Thymus (tissue), 11 donors: ENCODE data around the gene SOX6. TPM values are rescaled to one million over a fixed set of nuclear protein-coding genes. Genes with fewer than 3 reads are reported as not detected.

Source experiments
- DNase-seq, 9 donors: peaks; one replicate each; pipeline ENCODE4 v3.0.0-alpha.2; 2013; ENCODE audit warnings: low spot score in 9 of 9, low read depth in 6 of 9, missing footprints in 1 of 9
- H3K27ac ChIP-seq, 2 donors: one replicate each; pipeline ENCODE4 v1.5.1; 2013; ENCODE audit warnings: control low read depth in 1 of 2, low read depth in 1 of 2, low read length in 1 of 2, mild to moderate bottlenecking in 1 of 2, moderate library complexity in 1 of 2
- H3K27me3 ChIP-seq, 2 donors: one replicate each; pipeline ENCODE4 v1.5.1; 2013; ENCODE audit warnings: low read length in 1 of 2; ENCODE audit not compliant: control insufficient read depth in 2 of 2, insufficient read depth in 1 of 2
- H3K36me3 ChIP-seq, 2 donors: one replicate each; pipeline ENCODE4 v1.5.1; 2013; ENCODE audit warnings: low read length in 1 of 2, mild to moderate bottlenecking in 1 of 2, moderate library complexity in 1 of 2; ENCODE audit not compliant: control insufficient read depth in 2 of 2, insufficient read depth in 2 of 2
- H3K4me1 ChIP-seq, 2 donors: one replicate each; pipeline ENCODE4 v1.5.1; 2013; ENCODE audit warnings: low read length in 2 of 2; ENCODE audit not compliant: control insufficient read depth in 2 of 2, insufficient read depth in 2 of 2
- H3K4me3 ChIP-seq, 2 donors: one replicate each; pipeline ENCODE4 v1.5.1; 2013; ENCODE audit warnings: low read length in 2 of 2, control low read depth in 1 of 2, mild to moderate bottlenecking in 1 of 2
- H3K9me3 ChIP-seq, 2 donors: one replicate each; pipeline ENCODE4 v1.5.1; 2013; ENCODE audit warnings: low read length in 1 of 2, mild to moderate bottlenecking in 1 of 2; ENCODE audit not compliant: control insufficient read depth in 2 of 2, insufficient read depth in 1 of 2
- WGBS: extraction: QIAGEN DNeasy Blood & Tissue Kit; methylation state at CpG from one replicate; pipeline ENCODE4 v1.1.7; 2013; 5-methylcytosine and 5-hydroxymethylcytosine counted together
- polyA plus RNA-seq: library from polyadenylated mRNA; stranded (reverse); fragments of 200-250 nt; gene quantifications from one replicate; pipeline ENCODE4 v1.2.3, GENCODE V29; 2013
- total RNA-seq: library from RNA; stranded (reverse); fragments of 120-200 nt; gene quantifications from one replicate; pipeline ENCODE4 v1.2.4, GENCODE V29; 2013
- donor health status: healthy.

Gene SOX6
- total and polyA plus RNA-seq, 2 donors, result 1.2 to 3.0 TPM

DNA sequence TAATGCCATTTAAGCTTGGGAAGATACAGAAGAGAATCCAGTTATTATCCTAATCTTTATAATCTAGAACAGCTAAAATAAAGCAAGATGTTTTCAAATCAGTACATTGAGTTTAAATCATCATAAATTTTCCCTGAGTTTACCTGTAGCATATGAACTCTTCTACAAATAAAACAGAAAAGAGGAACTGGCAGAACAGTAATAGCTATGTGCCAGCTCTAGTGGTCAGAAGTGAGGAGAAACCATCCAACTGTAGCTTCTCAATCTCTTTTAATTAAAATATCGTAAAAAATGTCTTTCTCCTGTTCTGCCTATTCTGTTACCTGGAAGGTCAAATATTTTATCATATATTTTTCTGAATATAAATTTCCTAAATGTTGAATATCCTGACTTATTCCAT lies 266.9 kb downstream of the SOX6 start:
- Histone ChIP-seq H3K27me3 (no peaks in the 10 kb centered on the region), H3K4me3 (no peak overlapping the region), H3K36me3 (no peaks in the 10 kb centered on the region), H3K9me3 (no peaks in the 10 kb centered on the region), H3K4me1 (no peaks in the 10 kb centered on the region), H3K27ac (no peak overlapping the region)
- DNase-seq, result no peak
- WGBS, result 84% methylated on average over 1 of the region's 1 CpG

DNA sequence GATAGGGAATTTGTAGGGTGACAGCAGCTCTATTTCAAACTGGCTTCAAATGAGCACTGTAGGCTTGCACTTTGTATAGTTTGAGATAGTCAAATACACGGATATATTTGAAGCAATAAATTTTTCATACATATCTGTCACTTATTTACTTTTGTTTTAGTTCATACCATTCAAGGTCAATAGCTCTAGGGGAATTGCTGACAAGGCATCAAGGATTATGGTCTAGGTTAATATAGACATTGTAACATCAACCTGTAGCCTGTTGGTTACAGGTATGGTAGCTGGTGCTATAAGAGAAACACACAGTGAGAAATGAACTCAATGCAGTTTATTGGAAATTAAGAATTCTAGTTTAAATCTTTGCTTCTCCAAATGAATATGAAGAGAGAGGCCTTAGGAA lies 267.6 kb downstream of the SOX6 start:
- Histone ChIP-seq H3K4me1 (no peaks in the 10 kb centered on the region), H3K27me3 (no peaks in the 10 kb centered on the region), H3K36me3 (no peaks in the 10 kb centered on the region), H3K4me3 (no peak overlapping the region), H3K9me3 (no peaks in the 10 kb centered on the region), H3K27ac (no peak overlapping the region)
- DNase-seq, result no peak
- WGBS, result 87% methylated on average over 1 of the region's 1 CpG

DNA sequence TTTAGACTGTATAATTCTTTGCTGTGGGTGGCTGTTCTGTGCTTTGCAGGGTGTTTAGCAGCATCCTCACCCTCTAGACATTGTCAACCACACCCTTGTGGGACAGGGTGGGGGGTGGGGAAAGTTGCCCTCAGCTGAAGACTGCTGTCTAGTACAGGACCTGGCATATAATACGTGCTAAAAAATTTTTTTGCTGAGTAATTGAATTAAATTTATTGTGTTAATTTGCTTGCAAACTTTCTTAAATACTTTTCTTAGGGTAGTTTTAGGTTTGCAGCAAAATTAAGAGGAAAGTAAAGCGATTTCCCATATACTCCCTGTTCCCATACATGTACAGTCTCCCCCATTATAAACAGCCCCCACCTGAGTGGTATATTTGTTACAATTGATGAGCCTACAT lies 268.5 kb downstream of the SOX6 start:
- Histone ChIP-seq H3K4me1 (no peaks in the 10 kb centered on the region), H3K27ac (no peak overlapping the region), H3K9me3 (no peaks in the 10 kb centered on the region), H3K4me3 (no peak overlapping the region), H3K36me3 (no peaks in the 10 kb centered on the region), H3K27me3 (no peaks in the 10 kb centered on the region)
- 90% methylated on average over 2 of the region's 2 CpGs for WGBS
- no peak for DNase-seq

DNA sequence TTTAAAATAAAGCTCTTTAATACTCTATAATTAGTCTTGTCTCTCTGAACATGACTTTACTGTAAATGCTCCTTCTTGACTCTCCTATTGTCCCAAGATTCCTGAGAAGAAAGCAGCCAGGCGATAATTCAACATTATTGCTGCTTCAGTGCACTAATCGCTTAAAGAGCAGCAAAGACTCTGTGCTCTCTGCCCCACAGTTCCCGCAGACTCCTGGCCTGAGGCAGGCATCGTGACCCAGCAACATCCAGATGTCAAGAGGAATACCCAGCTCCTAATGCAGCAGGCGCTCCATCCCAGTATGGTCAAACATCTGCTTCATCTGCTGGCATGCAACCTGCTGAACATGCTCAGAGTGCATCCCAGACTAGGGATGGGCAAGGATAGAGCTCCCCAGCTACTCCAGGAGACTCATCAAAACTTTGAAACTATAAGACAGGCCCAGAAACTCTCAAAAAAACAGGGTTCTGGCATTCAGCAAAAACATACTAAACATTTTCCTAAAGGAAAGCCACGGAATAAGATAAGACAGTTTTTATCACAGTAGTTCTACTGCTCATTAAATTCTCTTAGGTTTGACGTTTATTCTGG lies 270.0 kb downstream of the SOX6 start:
- Histone ChIP-seq H3K27ac (no peak overlapping the region), H3K36me3 (no peaks in the 10 kb centered on the region), H3K4me3 (no peak overlapping the region), H3K9me3 (no peaks in the 10 kb centered on the region), H3K27me3 (no peaks in the 10 kb centered on the region), H3K4me1 (no peaks in the 10 kb centered on the region)
- 95% methylated on average over 7 of the region's 7 CpGs for WGBS
- DNase-seq, result no peak

DNA sequence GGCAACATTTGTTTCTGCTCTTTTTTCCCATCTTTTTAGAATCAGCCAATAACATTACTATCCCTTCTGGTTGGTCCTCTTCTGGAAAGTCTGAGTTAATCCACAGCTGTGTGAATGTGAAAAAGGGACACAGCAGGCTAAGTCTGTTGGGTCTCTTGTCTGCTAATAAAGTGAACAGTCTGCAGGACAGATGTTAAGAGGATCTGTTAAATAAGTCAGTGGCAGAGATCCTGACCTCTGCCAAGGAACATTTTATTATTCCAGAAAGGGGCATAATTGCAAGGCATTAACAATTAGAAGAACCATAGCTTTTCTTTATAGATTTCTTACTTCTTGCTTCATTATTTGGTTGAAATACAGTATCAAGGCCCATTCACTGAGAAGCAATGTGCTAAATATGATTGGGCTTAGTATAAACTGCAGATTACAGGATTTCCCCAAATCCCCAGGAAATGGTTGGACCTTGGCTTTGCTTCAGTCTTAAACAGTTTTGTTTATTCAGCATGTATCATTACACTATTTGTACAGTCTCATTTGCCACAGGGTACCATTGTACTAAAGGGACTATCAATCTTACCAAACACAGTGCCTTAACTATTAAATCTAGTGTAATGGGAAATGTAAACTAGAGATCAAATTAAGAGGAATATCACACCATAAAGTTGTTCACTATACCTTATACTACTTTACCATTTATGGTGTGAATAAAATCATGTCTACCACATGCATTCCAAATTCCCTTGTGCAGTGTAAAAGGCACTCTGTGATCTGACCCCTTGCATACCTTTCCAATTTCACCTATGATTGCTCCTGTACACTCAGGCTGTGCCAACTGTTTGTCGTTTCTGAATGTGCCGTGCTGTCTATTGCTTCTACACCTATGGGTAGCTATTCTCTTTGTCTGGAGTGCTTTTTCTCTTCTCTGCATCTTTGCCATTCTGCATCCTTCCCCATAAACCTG lies 274.0 kb downstream of the SOX6 start:
- no peaks in the 10 kb centered on the region for H3K27me3 ChIP-seq
- no peak for DNase-seq

DNA sequence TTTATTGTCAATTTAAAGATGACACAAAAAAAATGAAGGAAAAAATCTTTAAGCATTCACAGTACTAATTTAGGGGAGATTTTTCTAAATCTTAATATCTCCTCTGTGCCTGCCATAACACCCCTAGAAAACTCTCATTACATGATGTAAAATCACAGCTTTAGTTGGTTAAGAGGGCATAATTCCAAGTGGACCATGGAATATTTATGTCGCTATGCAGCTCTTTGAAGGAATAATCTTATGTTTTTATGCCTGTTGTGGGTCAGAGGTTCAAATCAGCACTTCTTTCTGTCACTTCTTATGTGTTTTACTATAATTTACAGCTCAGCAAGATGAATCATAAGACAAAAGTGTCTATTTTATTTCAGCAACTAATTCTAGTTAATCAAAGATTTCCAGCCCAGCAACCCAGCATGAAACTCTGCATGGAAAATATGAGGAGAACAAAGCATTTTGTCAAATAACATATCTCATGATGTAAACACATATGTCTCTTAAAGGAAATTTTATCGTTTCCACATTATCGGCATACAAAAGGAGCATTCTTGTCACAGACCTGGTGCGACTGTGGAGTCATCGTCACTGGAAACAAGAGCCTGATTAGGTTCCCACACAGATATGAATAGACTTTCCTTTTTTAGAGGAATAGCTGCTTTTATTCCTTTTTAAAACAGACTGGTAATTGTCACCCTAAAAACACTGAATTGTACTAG lies 274.8 kb downstream of the SOX6 start:
- WGBS, result 97% methylated on average over 5 of the region's 5 CpGs
- Histone ChIP-seq H3K36me3 (no peaks in the 10 kb centered on the region), H3K27ac (no peak overlapping the region), H3K4me3 (no peak overlapping the region), H3K4me1 (no peaks in the 10 kb centered on the region), H3K9me3 (no peaks in the 10 kb centered on the region), H3K27me3 (no peaks in the 10 kb centered on the region)
- no peak for DNase-seq

More for the DNA sequence above, 274.0 kb downstream of the SOX6 start:
- Histone ChIP-seq H3K36me3 (no peaks in the 10 kb centered on the region), H3K27ac (no peak overlapping the region), H3K4me1 (no peaks in the 10 kb centered on the region), H3K4me3 (no peak overlapping the region), H3K9me3 (no peaks in the 10 kb centered on the region)
- 95% methylated on average over 2 of the region's 2 CpGs for WGBS

DNA sequence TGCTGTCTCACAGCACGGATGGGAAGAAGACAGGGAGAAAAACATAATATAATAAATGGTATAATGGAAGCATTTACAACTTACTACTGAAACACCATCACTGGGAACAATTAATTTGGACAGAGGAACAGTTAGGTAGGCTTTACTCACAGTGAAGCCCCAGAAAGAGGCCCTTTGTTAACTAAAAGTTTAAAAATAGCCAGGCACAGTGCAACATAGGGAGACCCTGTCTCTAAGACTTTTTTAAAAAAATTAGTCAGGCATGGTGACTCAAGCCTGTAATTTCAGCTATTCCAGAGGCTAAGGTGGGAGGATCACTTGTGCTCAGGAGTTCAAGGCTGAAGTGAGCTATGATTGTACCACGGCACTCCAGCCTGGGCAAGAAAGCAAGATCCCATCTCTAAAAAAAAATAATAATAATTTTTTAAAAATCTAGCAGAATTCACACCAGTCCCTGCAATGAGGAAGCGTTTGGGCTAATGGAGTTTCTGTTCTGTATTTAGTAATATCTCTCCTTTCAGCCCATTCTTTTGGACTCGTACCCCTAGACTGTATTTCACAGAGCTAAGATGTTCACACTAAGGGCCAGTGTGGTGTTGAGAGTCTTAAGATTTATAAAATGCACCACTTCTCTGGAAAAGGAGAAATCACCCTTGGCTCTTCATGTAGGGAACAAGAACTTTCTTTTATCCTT lies 275.5 kb downstream of the SOX6 start:
- WGBS, result 91% methylated on average over 4 of the region's 4 CpGs
- Histone ChIP-seq H3K36me3 (no peaks in the 10 kb centered on the region), H3K4me1 (no peaks in the 10 kb centered on the region), H3K4me3 (no peak overlapping the region), H3K27me3 (no peaks in the 10 kb centered on the region), H3K27ac (no peak overlapping the region), H3K9me3 (no peaks in the 10 kb centered on the region)
- no peak for DNase-seq

DNA sequence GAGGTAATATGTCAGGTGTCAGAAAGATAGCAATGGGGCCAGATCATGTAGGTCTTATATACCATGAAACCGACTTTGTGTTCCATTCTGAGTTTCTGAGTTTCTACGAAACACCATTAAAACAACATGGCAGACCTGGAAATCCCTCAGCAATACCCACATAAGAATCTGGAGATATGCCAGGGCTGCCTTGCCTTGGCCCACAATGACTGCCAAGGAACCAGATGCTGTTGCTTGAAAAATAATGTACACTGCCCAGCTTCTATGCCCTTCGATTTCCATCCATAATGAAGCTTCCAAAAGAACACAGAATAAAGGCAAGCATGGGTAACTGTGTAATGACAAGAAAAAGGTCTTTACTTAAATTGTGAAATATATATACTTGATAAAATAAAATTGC lies 277.4 kb downstream of the SOX6 start:
- H3K27me3 ChIP-seq, result no peaks in the 10 kb centered on the region
- H3K4me1 ChIP-seq, result no peaks in the 10 kb centered on the region
- WGBS, result 92% methylated on average over 3 of the region's 3 CpGs

More for the DNA sequence above, 277.4 kb downstream of the SOX6 start:
- no peaks in the 10 kb centered on the region for H3K36me3 ChIP-seq
- H3K9me3 ChIP-seq, result no peaks in the 10 kb centered on the region
- H3K27ac ChIP-seq, result no peak overlapping the region
- no peak for DNase-seq
- no peak overlapping the region for H3K4me3 ChIP-seq
